22Rv1 (cell line): ENCODE data around the gene ZNF462.

Source experiments
- ZFX ChIP-seq: fragments of 450-650 bp; IDR thresholded peaks from 2 replicates; pipeline ENCODE4 v1.6.1; 2017; ENCODE audit warnings: antibody characterized with exemption, borderline replicate concordance
- TF ChIP-seq, protein P1 (sequence below): fragments of 450-650 bp; IDR thresholded peaks from 2 replicates; pipeline ENCODE4 v1.5.1; 2017; ENCODE audit warnings: mild to moderate bottlenecking

DNA sequence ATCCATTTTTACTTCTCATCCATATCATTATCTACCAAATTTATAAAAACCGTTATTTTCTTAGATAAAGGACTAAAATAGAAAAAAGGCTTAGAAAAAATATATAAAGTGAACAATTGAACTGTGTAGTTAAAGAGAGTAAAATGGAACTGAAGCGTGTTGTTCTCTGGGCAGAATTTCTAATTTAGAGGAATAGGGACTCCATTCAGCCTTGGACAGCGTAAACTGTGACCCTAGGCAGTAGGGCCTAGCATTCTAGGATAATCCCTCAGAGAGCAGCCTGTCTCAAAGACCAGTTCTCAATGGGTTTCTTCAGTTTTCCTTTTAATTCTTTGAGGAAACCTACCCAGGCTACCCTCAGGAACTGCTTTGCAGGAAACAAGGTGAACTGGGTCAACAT is 11.1 kb downstream of the ZNF462 start:
- TF ChIP-seq, protein P1, sequence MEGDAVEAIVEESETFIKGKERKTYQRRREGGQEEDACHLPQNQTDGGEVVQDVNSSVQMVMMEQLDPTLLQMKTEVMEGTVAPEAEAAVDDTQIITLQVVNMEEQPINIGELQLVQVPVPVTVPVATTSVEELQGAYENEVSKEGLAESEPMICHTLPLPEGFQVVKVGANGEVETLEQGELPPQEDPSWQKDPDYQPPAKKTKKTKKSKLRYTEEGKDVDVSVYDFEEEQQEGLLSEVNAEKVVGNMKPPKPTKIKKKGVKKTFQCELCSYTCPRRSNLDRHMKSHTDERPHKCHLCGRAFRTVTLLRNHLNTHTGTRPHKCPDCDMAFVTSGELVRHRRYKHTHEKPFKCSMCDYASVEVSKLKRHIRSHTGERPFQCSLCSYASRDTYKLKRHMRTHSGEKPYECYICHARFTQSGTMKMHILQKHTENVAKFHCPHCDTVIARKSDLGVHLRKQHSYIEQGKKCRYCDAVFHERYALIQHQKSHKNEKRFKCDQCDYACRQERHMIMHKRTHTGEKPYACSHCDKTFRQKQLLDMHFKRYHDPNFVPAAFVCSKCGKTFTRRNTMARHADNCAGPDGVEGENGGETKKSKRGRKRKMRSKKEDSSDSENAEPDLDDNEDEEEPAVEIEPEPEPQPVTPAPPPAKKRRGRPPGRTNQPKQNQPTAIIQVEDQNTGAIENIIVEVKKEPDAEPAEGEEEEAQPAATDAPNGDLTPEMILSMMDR, result no peak
- no peak for TF ChIP-seq ZFX
